Measurements from ENCODE around the gene FAM180B.
"Not testable (repeated sequence)": the region's sequence is repeated elsewhere in the genome, so short reads cannot be mapped to it uniquely, and the experiment has no call there.

Gene FAM180B

GRCh38 chr11:47599902-47600301 lies 13.4 kb downstream of the FAM180B start:
- no peak for DNase-seq

DNA sequence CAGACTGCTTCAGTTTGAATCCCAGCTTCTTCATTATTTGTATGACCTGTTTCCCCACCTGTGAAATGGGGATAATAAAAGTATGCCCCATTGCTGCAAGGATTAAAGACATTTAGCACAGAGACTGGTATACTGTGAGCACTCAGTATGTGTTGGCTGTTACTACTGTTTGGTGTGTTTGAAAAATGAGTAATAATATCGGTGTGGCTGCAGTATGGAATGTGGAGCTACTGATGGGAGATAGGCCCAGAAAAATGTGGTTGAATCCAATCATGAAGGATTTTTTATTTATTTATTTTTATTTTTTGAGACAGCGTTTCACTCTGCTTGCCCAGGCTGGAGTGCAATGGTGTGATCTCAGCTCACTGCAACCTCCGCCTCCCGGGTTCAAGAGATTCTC lies 16.8 kb downstream of the FAM180B start:
- no peak for DNase-seq

- no peak for DNase-seq
These were observed 19.4 kb downstream of the FAM180B start for GRCh38 chr11:47605921-47606320.

- no peak for DNase-seq
These were observed 20.3 kb downstream of the FAM180B start for GRCh38 chr11:47606731-47607130.

DNA sequence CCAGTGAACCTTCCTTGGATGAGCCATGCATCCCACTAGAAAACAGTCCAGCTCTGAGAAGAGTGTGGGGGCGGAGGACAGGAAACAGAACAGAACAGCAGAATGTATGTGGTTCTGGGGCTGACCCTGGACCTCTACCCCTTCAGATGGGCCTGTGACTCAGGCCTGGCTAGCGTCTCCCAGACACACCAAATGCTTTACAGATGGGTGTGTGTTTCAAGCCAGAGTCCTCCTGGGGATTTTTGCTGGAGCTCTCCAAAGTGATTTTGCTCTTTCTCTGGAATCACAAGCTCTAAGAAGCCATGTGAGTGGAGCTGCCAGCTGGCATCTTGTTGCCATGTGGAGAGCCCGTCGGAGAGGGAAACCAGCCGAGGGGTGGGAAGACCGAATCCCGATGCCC lies 20.9 kb downstream of the FAM180B start:
- DNase-seq = no peak

DNA sequence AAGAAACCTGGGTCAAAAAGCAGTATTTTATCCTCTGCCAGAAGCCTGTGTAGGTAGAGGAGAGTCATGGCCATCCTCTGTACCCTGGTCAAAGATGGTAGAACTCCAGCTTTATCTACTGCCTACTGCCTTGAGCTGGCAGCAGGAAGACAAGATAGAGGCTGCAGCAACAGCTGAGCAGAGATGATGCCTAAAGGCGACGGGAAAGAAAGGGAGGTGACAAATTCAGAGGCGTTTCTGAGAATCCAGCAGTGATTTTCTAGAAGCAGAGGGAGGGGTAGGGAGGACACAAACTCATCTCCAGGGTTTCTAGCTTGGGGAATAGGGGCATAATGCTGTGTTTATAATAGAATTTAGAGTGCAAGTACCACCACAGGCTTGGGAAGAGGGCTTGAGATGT lies 23.2 kb downstream of the FAM180B start:
- DNase-seq = no peak

- no peak for DNase-seq
These were observed 24.9 kb downstream of the FAM180B start for GRCh38 chr11:47611348-47611794.

DNA sequence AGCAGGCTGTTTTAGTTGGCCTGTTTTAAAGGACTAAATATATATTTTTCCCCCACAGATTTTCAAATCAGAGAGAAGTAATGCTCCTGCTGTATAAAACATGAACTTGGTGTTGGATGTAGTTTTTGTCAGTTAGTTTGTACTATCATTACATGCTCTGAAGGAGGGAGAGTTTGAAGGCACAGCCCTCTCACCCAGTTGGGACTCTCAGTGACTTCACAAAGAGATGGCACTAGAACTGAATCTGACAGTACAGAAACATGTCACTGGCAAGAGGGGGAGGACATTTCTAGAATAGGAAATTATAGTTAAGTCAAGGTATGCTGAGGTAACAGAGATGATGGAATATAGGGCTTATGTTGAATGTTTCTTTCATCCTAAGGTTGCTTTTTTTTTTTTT lies 28.8 kb downstream of the FAM180B start:
- no peak for DNase-seq

- peak; percentile 32 for DNase-seq
These were observed 30.4 kb downstream of the FAM180B start for GRCh38 chr11:47616726-47617416.

DNA sequence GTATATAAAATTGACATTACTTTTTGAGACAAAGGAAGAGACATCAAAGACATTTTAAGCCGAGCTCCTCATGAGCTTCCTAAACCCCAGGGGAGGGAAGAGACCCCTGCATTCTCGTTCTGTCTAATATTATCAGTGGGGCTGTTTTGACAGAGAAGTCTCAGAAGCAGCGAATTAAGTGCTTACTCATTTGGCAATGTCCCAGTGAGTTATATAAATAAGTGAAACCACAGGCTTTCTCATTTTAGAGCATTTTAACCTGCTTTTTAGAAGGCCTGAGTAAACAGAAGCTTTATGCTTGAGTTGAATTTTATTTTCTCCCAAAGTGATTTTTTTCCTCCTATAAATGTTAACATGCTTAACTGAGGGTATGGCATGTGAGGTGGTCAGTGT lies 30.9 kb downstream of the FAM180B start:
- DNase-seq = no peak

DNA sequence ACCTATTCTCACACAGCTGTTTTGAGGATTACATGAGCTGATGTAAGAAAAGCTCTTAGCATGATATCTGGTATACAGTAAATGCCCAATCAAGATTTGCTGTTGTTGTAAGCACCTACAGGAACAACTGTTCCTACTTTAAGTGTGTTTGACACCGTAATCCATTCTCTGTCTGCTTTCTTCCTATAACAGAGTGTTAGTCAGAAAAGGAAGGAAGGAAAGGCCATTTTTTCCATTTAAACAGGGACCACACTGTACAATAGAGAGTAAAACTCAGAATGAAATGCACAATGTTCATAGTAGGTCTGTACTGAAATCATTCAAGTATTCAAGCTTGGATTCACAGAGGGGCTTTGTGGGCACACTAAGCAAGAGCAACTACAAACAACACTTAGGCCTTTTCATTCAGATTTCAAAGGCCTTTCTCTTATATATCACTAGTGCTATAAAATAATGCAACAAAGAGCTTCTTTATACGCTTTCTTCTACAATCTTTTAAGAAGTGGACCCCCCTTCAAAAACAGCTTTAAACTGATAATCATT lies 34.4 kb downstream of the FAM180B start:
- DNase-seq = no peak

DNA sequence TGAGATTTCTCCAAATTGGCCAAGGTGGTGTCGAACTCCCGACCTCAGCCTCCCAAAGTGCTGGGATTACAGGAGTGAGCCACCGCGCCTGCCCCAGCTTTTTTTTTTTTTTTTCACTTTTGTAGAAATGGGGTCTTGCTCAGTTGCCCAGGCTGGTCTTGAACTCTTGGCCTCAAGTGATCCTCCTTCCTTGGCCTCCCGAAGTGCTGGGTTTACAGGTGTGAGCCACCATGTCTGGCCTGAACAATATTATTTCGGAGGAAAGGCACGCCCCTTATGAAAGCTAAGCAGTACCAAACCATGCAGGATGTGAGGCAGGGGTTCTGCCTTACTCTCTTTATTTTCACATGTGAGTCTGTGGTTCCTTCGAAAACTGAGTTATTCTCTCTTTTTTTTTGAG lies 39.8 kb downstream of the FAM180B start:
- DNase-seq = no peak

- no peak for DNase-seq
These were observed 41.5 kb downstream of the FAM180B start for GRCh38 chr11:47628026-47628425.

GRCh38 chr11:47631473-47631872 lies 45.0 kb downstream of the FAM180B start:
- no peak for DNase-seq

GRCh38 chr11:47636331-47636730 lies 49.9 kb downstream of the FAM180B start:
- not testable (repeated sequence) for DNase-seq
